Lower lobe of right lung (tissue), 2 donors: Measurements from ENCODE around the gene EEPD1. TPM values are rescaled to one million over a fixed set of nuclear protein-coding genes. Genes with fewer than 3 reads are reported as not detected.

Source experiments
- ATAC-seq, 2 donors: fragments of 200-7000 bp; cut with Tn5 transposase; one replicate each; pipeline ENCODE4 v1.9.1; 2020 to 2022; ENCODE audit warnings: mild to moderate bottlenecking in 2 of 2, moderate library complexity in 2 of 2
- DNase-seq: peaks from one replicate; pipeline ENCODE4 v3.0.0-alpha.2; 2020
- H3K27ac ChIP-seq: fragments of 200-600 bp; one replicate; pipeline ENCODE4 v1.8.0; 2022
- H3K27me3 ChIP-seq: fragments of 200-600 bp; one replicate; pipeline ENCODE4 v1.8.0; 2022; ENCODE audit warnings: low read depth
- H3K36me3 ChIP-seq: fragments of 200-600 bp; one replicate; pipeline ENCODE4 v1.8.0; 2022; ENCODE audit warnings: mild to moderate bottlenecking
- H3K4me1 ChIP-seq: fragments of 200-600 bp; one replicate; pipeline ENCODE4 v1.8.0; 2022
- H3K4me3 ChIP-seq: fragments of 200-600 bp; one replicate; pipeline ENCODE4 v1.8.0; 2022; ENCODE audit warnings: mild to moderate bottlenecking
- H3K9me3 ChIP-seq: fragments of 200-600 bp; one replicate; pipeline ENCODE4 v1.8.0; 2022
- intact Hi-C: fragments of 100-400 bp; cut with DNase I; formaldehyde crosslinking; loops from one replicate; pipeline ENCODE4 v1.11.0; 2022
- total RNA-seq: library from RNA; stranded (reverse); fragmentation: NEBNext Ultra II Directional; extraction: Animal tissue kit (Norgen Biotek cat#: 25700); gene quantifications from one replicate; pipeline ENCODE4 v1.2.1, GENCODE V29; 2021
- TF ChIP-seq, protein P1 (sequence below): fragments of 200-600 bp; IDR thresholded peaks from one replicate; pipeline ENCODE4 v1.8.0; 2022; ENCODE audit warnings: antibody characterized with exemption, mild to moderate bottlenecking
- donor health status: DM: no; HTN: yes; CAD: no; lungs with severe emphysema.

Gene EEPD1
- total RNA-seq, 1 donor from 2014 or later, result 7.9 TPM

DNA sequence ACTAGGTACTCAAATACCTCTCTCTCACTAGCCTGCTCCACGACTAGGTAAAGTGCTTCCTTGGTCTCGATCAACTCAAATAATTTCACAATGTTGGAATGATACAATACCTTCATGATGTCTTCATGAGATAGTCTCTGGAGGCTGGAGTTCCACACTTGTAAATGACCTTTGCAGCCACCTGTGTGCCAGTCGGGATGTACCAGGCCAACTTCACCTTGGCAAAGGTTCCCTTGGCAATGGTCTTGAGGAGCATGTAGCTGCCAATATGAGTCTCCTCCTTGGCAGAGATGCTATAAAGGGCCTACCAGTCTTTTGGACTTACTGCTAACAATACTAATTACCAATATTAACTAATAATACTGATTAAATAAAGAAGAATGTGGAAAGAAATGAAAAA is 42.5 kb upstream of the EEPD1 start:
- no peaks in the 10 kb centered on the region for H3K27me3 ChIP-seq
- DNase-seq (no peak), ATAC-seq (no peak)
- TF ChIP-seq, protein P1, sequence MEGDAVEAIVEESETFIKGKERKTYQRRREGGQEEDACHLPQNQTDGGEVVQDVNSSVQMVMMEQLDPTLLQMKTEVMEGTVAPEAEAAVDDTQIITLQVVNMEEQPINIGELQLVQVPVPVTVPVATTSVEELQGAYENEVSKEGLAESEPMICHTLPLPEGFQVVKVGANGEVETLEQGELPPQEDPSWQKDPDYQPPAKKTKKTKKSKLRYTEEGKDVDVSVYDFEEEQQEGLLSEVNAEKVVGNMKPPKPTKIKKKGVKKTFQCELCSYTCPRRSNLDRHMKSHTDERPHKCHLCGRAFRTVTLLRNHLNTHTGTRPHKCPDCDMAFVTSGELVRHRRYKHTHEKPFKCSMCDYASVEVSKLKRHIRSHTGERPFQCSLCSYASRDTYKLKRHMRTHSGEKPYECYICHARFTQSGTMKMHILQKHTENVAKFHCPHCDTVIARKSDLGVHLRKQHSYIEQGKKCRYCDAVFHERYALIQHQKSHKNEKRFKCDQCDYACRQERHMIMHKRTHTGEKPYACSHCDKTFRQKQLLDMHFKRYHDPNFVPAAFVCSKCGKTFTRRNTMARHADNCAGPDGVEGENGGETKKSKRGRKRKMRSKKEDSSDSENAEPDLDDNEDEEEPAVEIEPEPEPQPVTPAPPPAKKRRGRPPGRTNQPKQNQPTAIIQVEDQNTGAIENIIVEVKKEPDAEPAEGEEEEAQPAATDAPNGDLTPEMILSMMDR, result no peak
- intact Hi-C loops, result no loop called here
- no peak overlapping the region for H3K4me3 ChIP-seq
- no peaks in the 10 kb centered on the region for H3K9me3 ChIP-seq
- no peak overlapping the region for H3K27ac ChIP-seq
- no peaks in the 10 kb centered on the region for H3K36me3 ChIP-seq
- H3K4me1 ChIP-seq, result peaks cover 5% of the 10 kb centered on the region

DNA sequence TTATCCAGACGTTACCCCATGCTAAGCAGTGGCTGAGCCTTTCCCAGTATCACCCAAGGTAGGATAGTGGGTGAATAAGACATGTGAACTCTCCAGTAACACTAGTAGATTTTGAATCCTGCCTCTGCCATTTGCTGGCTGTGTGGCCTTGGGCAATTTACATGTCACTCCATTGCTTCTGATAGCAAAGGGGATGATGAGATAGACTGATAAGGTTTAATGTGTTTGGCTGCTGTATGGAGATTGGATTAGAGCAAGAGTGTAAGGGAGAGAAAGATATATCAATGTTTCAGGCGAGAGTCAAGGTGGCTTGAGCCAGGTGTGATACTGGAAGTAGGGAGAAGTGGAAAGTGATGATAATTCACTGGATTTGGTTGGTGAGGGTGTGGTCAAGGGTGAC is 40.1 kb upstream of the EEPD1 start:
- TF ChIP-seq, protein P1, result no peak
- intact Hi-C loops, result no loop called here
- no peak for ATAC-seq

DNA sequence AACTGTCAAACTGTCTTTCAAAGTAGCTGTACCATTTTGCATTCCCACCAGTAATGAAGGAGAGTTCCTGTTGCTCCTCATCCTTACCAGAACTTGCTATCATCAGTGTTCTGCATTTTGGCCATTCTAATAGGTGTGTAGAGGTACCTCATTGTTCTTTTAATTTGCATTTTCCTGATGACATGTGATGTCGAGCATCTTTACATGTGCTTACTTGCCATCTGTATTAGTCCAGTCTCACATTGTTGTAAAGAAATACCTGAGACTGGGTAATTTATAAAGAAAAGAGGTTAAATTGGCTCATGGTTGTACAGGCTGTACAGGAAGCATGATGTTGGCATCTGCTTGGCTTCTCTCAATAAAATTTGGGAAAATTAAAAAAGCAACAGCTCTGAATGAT is 38.7 kb upstream of the EEPD1 start:
- Histone ChIP-seq H3K4me1 (peaks cover 26% of the 10 kb centered on the region), H3K27ac (no peak overlapping the region), H3K36me3 (no peaks in the 10 kb centered on the region), H3K4me3 (no peak overlapping the region), H3K27me3 (no peaks in the 10 kb centered on the region), H3K9me3 (no peaks in the 10 kb centered on the region)
- intact Hi-C loops, result no loop called here
- TF ChIP-seq, protein P1, result no peak
- DNase-seq, result no peak
- ATAC-seq, result no peak

More for the DNA sequence above, 40.1 kb upstream of the EEPD1 start:
- Histone ChIP-seq H3K36me3 (no peaks in the 10 kb centered on the region), H3K27ac (no peak overlapping the region), H3K4me1 (peaks cover 21% of the 10 kb centered on the region), H3K9me3 (no peaks in the 10 kb centered on the region), H3K27me3 (no peaks in the 10 kb centered on the region), H3K4me3 (no peak overlapping the region)
- DNase-seq, result no peak

DNA sequence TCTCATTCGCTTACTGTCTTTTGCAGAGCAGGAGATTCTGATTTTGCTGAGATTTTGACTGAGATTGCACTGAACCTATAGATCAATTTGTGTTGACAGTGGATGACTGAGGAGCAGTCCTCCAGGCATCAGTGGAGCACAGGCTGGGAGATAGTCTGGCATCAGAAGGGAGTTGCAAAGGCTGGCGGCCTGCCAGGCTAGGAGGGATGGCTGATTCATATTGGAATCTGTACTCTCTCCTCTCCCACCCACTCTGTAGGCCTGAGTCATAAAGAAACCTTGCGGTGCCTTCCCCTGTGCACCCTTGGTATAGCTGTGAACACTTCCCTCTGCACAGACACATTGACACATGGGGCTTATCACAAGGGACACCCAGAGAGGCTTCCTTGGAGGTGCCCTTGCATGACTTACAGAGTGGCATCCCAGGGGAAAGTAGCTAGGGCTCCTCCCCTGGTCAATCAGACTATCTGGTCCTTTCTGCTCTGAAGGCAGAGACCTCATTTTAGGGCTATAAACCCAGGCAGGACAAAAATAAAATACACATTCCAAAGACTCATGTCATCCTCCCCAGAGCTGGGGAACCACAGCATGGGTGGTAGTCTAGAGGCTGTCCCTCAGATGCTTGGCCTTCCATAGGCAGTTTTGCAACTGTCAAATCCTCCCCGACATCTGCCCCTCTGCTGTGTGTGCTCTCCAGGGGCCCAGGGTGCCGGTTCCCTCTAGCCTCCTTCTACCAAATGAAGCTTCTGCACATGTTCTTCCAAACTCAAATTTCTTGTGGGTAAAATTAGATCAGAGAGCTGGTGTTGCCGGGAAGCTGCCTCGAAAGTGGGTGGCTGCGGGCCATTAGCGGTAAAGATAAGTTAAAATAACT is 37.4 kb upstream of the EEPD1 start:
- Histone ChIP-seq H3K36me3 (no peaks in the 10 kb centered on the region), H3K27me3 (no peaks in the 10 kb centered on the region), H3K4me1 (peaks cover 37% of the 10 kb centered on the region), H3K9me3 (no peaks in the 10 kb centered on the region), H3K27ac (no peak overlapping the region), H3K4me3 (no peak overlapping the region)
- peak; percentile 74 to 81 for ATAC-seq
- intact Hi-C loops, result no loop called here
- DNase-seq, result peak; percentile 79
- TF ChIP-seq, protein P1, result no peak

DNA sequence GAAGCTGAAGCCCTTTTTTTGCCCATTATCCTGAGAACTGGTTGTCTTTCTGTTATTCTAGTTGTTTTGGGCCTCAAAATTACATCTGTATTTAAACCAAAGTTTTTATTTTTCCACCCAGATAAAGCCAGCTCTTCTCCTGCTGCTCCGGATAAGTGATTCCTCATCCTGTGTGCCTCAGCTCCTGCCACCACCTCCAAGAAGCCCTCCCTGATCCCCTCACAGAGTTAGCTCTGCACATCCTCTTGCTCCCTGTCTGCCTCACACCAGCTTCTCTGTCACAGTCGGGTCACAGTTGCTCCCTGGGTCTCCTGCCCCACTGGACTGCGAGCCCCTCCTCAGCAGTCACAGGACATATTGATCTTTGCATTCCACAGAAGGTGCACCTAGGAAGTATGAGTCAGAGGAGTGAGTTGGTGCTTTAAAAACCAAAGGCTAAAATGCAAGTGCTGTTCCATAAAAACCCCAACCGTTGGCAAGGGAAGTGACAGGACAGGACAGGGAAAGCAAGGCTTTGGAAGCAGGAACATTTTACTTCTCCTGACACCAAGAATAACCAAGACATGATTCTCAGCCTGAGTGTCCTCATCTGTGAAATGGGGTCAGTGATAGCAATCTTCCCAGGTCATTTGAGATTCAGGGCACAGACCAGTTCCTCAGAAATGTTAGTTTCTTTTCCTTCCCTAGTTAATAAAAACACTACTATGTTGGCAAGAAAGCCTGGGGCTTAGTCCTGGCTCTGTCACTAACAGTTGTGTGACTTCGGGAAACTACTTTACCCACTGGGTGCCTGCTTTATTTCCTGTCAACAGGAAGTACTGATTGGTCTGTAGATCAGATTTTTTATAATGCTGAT is 36.5 kb upstream of the EEPD1 start:
- intact Hi-C loops, result no loop called here
- Histone ChIP-seq H3K9me3 (no peaks in the 10 kb centered on the region), H3K4me1 (peaks cover 37% of the 10 kb centered on the region), H3K27ac (no peak overlapping the region), H3K36me3 (no peaks in the 10 kb centered on the region), H3K27me3 (no peaks in the 10 kb centered on the region), H3K4me3 (no peak overlapping the region)
- TF ChIP-seq, protein P1, result no peak
- ATAC-seq, result no peak
- DNase-seq, result no peak
